ENCODE results near the gene PCGF1. TPM values are rescaled to one million over a fixed set of nuclear protein-coding genes. Genes with fewer than 3 reads are reported as not detected.

The PCGF1 gene
- total and polyA plus RNA-seq, 2 experiments from 2014 or later = 10.9 to 13.4 TPM

GRCh38 chr2:74538881-74539339, 31.4 kb upstream of the PCGF1 start (continued):
- no peak for TF ChIP-seq CTCF (conservative IDR thresholded peaks at IDR 0.05; ENCODE audit: low read depth in 2 of 2)
- TF ChIP-seq ZNF114 (CRISPR knock-in tag; IDR thresholded peaks at IDR 0.05) = no peak

- no peak for ATAC-seq
- no peak for TF ChIP-seq CTCF (conservative IDR thresholded peaks at IDR 0.05; ENCODE audit: low read depth in 2 of 2)
- TF ChIP-seq ETS1 (IDR thresholded peaks at IDR 0.05) = no peak
- no peak for TF ChIP-seq ZNF331 (CRISPR knock-in tag; IDR thresholded peaks at IDR 0.05; ENCODE audit: low read depth)
- no peak for TF ChIP-seq NANOG (IDR thresholded peaks at IDR 0.05; ENCODE audit: borderline replicate concordance)
- TF ChIP-seq JUNB (IDR thresholded peaks at IDR 0.05; ENCODE audit: unreplicated experiment) = no peak
- TF ChIP-seq CREB1 (CRISPR knock-in tag; IDR thresholded peaks at IDR 0.05; ENCODE audit: low read depth) = no peak
- no peak for TF ChIP-seq STAT1 (IDR thresholded peaks at IDR 0.05; ENCODE audit: unreplicated experiment)
- TF ChIP-seq ZNF114 (CRISPR knock-in tag; IDR thresholded peaks at IDR 0.05) = no peak
- TF ChIP-seq REST (IDR thresholded peaks at IDR 0.05; ENCODE audit: unreplicated experiment) = no peak
- no peak for TF ChIP-seq POLR2AphosphoS5 (IDR thresholded peaks at IDR 0.05; ENCODE audit: low read depth)
- TF ChIP-seq EZH2phosphoT487 (IDR thresholded peaks at IDR 0.05; ENCODE audit: unreplicated experiment) = no peak
- TF ChIP-seq EZH2 (IDR thresholded peaks at IDR 0.05; ENCODE audit: low read depth, unreplicated experiment) = no peak
These were observed 29.6 kb upstream of the PCGF1 start for GRCh38 chr2:74537140-74537539.

More at GRCh38 chr2:74537140-74537539, 29.6 kb upstream of the PCGF1 start:
- Mint-ChIP-seq H3K4me3 (no peak overlapping the region), H3K27ac (no peak overlapping the region), H3K9me3 (no peaks in the 10 kb centered on the region; the same call in 2 of the 3 replicates), H3K27me3 (ENCODE audit: insufficient read depth, low read depth, poor library complexity) (peaks cover 6% of the 10 kb centered on the region), H3K36me3 (ENCODE audit: low read depth) (peaks cover 14% of the 10 kb centered on the region), H3K4me1 (no peaks in the 10 kb centered on the region; the same call in none of the 3 replicates)
- Histone ChIP-seq H3K27ac (ENCODE audit: low read depth) (no peak overlapping the region), H3K4me2 (no peak overlapping the region), H3K4me1 (ENCODE audit: insufficient read depth) (no peaks in the 10 kb centered on the region), H4K20me1 (replicated peaks; ENCODE audit: insufficient read depth) (no peaks in the 10 kb centered on the region; the same call in 1 of the 2 replicates), H3K36me3 (ENCODE audit: insufficient read depth) (no peaks in the 10 kb centered on the region), H3K4me3 (no peak overlapping the region), H3K27me3 (ENCODE audit: insufficient read depth) (no peaks in the 10 kb centered on the region), H2AFZ (no peak overlapping the region), H3K79me2 (replicated peaks; ENCODE audit: insufficient read depth) (no peaks in the 10 kb centered on the region), H3K9me2 (ENCODE audit: insufficient read depth) (no peaks in the 10 kb centered on the region), H3F3A (replicated peaks; ENCODE audit: low read depth) (no peaks in the 10 kb centered on the region)
- DNase-seq (ENCODE audit: low spot score) = no peak
